WTC11 (cell line): Measurements from ENCODE around the gene CTPS2. TPM values are rescaled to one million over a fixed set of nuclear protein-coding genes. Genes with fewer than 3 reads are reported as not detected.
"Not testable (repeated sequence)": the region's sequence is repeated elsewhere in the genome, so short reads cannot be mapped to it uniquely, and the experiment has no call there.

Source experiments
- ATAC-seq: fragments of 200-7000 bp; cut with Tn5 transposase; 2 replicates; pipeline ENCODE4 v1.10.0; 2021; ENCODE audit warnings: mild to moderate bottlenecking, moderate library complexity
- CTCF ChIA-PET: fragments of 300-600 bp; sonication (Branson Sonifier 250); formaldehyde crosslinking; loops from one replicate; lab custom pipeline; 2021; ENCODE audit warnings: antibody characterized with exemption; lab: Charles Lee
- POLR2A ChIA-PET: fragments of 350-600 bp; sonication (Branson Sonifier 250); formaldehyde crosslinking; loops from one replicate; lab custom pipeline; 2021; ENCODE audit warnings: antibody characterized with exemption; lab: Charles Lee
- DNase-seq: peaks from one replicate; pipeline ENCODE4 v3.0.0; 2021; ENCODE audit warnings: low spot score
- H3K27ac Mint-ChIP-seq: 2 replicates; pipeline ENCODE4 v1.8.0; 2021; ENCODE audit warnings: mixed read lengths
- H3K27me3 Mint-ChIP-seq: 2 replicates; pipeline ENCODE4 v1.8.0; 2021; ENCODE audit warnings: low read depth, mild to moderate bottlenecking, moderate library complexity, mixed read lengths
- H3K36me3 Mint-ChIP-seq: 2 replicates; pipeline ENCODE4 v1.8.0; 2021; ENCODE audit warnings: mixed read lengths
- H3K4me1 Mint-ChIP-seq: 2 replicates; pipeline ENCODE4 v1.8.0; 2022; ENCODE audit warnings: mixed read lengths
- H3K4me3 Mint-ChIP-seq: 2 replicates; pipeline ENCODE4 v1.8.0; 2021; ENCODE audit warnings: mild to moderate bottlenecking, moderate library complexity, mixed read lengths
- H3K9me3 Mint-ChIP-seq: 2 replicates; pipeline ENCODE4 v1.8.0; 2021; ENCODE audit warnings: mixed read lengths
- EMX1 ChIP-seq: fragments of 250-450 bp; sonication (Bioruptor Pico); IDR thresholded peaks from 2 replicates; pipeline ENCODE4 v1.8.0; 2021; ENCODE audit warnings: mild to moderate bottlenecking
- ETV6 ChIP-seq: sonication (generic); formaldehyde crosslinking; IDR thresholded peaks from 2 replicates; pipeline ENCODE4 v1.8.1; 2022; ENCODE audit warnings: mild to moderate bottlenecking, missing genetic modification reagents
- FOXK1 ChIP-seq: sonication (generic); formaldehyde crosslinking; IDR thresholded peaks from 2 replicates; pipeline ENCODE4 v1.8.0; 2022; ENCODE audit warnings: mild to moderate bottlenecking, moderate library complexity, missing genetic modification reagents
- MXD4 ChIP-seq: fragments of 250-450 bp; sonication (Bioruptor Pico); IDR thresholded peaks from 2 replicates; pipeline ENCODE4 v1.8.0; 2021; ENCODE audit warnings: mild to moderate bottlenecking, moderate library complexity, borderline replicate concordance
- NR2C2 ChIP-seq: sonication (generic); formaldehyde crosslinking; IDR thresholded peaks from 2 replicates; pipeline ENCODE4 v1.8.0; 2022; ENCODE audit warnings: mild to moderate bottlenecking, missing genetic modification reagents
- NR3C1 ChIP-seq: sonication (generic); formaldehyde crosslinking; conservative IDR thresholded peaks from 2 replicates; pipeline ENCODE4 v1.8.1; 2023; ENCODE audit warnings: low read depth, mild to moderate bottlenecking, missing genetic modification reagents
- OVOL2 ChIP-seq: fragments of 250-450 bp; sonication (Bioruptor Pico); IDR thresholded peaks from 2 replicates; pipeline ENCODE4 v1.9.0; 2021; ENCODE audit warnings: mild to moderate bottlenecking, borderline replicate concordance
- PRRX2 ChIP-seq: fragments of 250-450 bp; sonication (Bioruptor Pico); IDR thresholded peaks from 2 replicates; pipeline ENCODE4 v1.8.0; 2021; ENCODE audit warnings: mild to moderate bottlenecking
- TCF7 ChIP-seq: sonication (generic); formaldehyde crosslinking; IDR thresholded peaks from 2 replicates; pipeline ENCODE4 v1.8.0; 2022; ENCODE audit warnings: mild to moderate bottlenecking, low read depth, missing genetic modification reagents, moderate library complexity
- TEAD4 ChIP-seq: sonication (generic); formaldehyde crosslinking; IDR thresholded peaks from 2 replicates; pipeline ENCODE4 v1.8.0; 2022; ENCODE audit warnings: mild to moderate bottlenecking, missing genetic modification reagents
- ZNF396 ChIP-seq: fragments of 250-450 bp; sonication (Bioruptor Pico); IDR thresholded peaks from 2 replicates; pipeline ENCODE4 v1.8.0; 2021; ENCODE audit warnings: mild to moderate bottlenecking, moderate library complexity, borderline replicate concordance
- ZNF423 ChIP-seq: fragments of 250-450 bp; sonication (Bioruptor Pico); IDR thresholded peaks from 2 replicates; pipeline ENCODE4 v2.1.2; 2022; ENCODE audit warnings: mild to moderate bottlenecking, moderate library complexity
- total RNA-seq: library from RNA; stranded (reverse); gene quantifications from 3 replicates; pipeline ENCODE4 v1.2.3, GENCODE V29; 2021
- TF ChIP-seq, protein P1 (sequence below): fragments of 250-450 bp; sonication (Bioruptor Pico); IDR thresholded peaks from 2 replicates; pipeline ENCODE4 v1.9.0; 2021; ENCODE audit warnings: mild to moderate bottlenecking, borderline replicate concordance
- TF ChIP-seq, protein P2 (sequence below): fragments of 250-450 bp; sonication (Bioruptor Pico); IDR thresholded peaks from 2 replicates; pipeline ENCODE4 v1.9.0; 2021; ENCODE audit warnings: mild to moderate bottlenecking
- TF ChIP-seq, protein P3 (sequence below): sonication (generic); formaldehyde crosslinking; IDR thresholded peaks from 2 replicates; pipeline ENCODE4 v1.8.0; 2022; ENCODE audit warnings: mild to moderate bottlenecking, missing genetic modification reagents
- TF ChIP-seq, protein P4 (sequence below): sonication (generic); formaldehyde crosslinking; IDR thresholded peaks from 2 replicates; pipeline ENCODE4 v1.8.1; 2023; ENCODE audit warnings: mild to moderate bottlenecking, missing genetic modification reagents, moderate library complexity
- TF ChIP-seq, protein P5 (sequence below): fragments of 250-450 bp; sonication (Bioruptor Pico); IDR thresholded peaks from 2 replicates; pipeline ENCODE4 v2.1.2; 2022; ENCODE audit warnings: mild to moderate bottlenecking, moderate library complexity
- TF ChIP-seq, protein P6 (sequence below): sonication (generic); formaldehyde crosslinking; IDR thresholded peaks from 2 replicates; pipeline ENCODE4 v1.8.0; 2023; ENCODE audit warnings: missing genetic modification reagents

CTPS2 gene
- total RNA-seq, 1 experiment from 2014 or later = 23.2 TPM

DNA sequence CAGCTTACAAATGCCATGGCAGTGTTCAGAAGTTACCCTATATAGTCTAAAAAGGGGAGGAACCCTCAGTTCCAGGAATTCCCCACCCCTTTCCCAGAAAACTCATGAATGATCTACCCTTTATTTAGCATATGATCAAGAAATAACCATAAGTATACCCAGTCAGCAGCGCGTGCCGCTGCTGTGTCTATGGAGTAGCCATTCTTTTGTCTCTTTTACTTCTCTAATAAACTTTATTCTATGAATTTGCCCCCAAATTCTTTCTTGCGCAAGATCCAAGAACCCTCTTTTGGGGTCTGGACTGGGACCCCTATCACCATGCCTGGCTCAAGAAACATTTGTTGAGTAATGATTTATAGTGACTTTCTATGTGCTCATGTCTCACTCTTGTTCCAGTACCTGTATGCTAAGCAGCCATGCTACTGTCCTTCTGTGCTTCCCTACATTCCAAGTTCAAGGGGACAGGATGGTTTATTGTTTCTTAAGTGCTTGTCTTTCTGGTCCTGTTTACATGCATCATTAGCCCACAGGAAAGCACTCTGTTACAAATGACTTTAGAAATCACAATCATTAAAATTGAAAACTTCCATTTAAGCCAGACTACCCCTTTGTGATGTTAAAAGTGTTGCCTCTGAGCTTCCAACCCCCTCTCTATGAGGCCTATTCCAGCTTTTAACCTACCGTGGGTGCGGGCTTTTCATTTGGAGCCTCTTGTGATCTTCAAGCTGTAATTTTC is 125.9 kb downstream of the CTPS2 start:
- ChIA-PET POLR2A (interaction anchor here (1.1 kb wide), 1 partner anchor 133 kb away, joined by 7 read pairs; no protein-coding TSS in a partner anchor), CTCF (interaction anchor here (0.6 kb wide), 1 partner anchor 76 kb away, joined by 4 read pairs; no protein-coding TSS in a partner anchor)
- DNase-seq (no peak), ATAC-seq (peak; percentile 74)
- H3K9me3 Mint-ChIP-seq = peaks cover 15% of the 10 kb centered on the region
- H3K4me3 Mint-ChIP-seq = no peak overlapping the region; the same call in 1 of the 2 replicates
- no peaks in the 10 kb centered on the region; the same call in 1 of the 2 replicates for H3K27me3 Mint-ChIP-seq
- TF ChIP-seq OVOL2 (CRISPR knock-in tag) (no peak), TCF7 (CRISPR knock-in tag) (no peak), EMX1 (no peak), TEAD4 (CRISPR knock-in tag) (no peak), FOXK1 (CRISPR knock-in tag) (peak; percentile 55; the same call in 1 of the 2 replicates), PRRX2 (CRISPR knock-in tag) (no peak), ETV6 (0 out of 2 replicates have a peak, but pooled peaks have one; percentile 25), NR2C2 (CRISPR knock-in tag) (no peak)
- TF ChIP-seq, protein P1, sequence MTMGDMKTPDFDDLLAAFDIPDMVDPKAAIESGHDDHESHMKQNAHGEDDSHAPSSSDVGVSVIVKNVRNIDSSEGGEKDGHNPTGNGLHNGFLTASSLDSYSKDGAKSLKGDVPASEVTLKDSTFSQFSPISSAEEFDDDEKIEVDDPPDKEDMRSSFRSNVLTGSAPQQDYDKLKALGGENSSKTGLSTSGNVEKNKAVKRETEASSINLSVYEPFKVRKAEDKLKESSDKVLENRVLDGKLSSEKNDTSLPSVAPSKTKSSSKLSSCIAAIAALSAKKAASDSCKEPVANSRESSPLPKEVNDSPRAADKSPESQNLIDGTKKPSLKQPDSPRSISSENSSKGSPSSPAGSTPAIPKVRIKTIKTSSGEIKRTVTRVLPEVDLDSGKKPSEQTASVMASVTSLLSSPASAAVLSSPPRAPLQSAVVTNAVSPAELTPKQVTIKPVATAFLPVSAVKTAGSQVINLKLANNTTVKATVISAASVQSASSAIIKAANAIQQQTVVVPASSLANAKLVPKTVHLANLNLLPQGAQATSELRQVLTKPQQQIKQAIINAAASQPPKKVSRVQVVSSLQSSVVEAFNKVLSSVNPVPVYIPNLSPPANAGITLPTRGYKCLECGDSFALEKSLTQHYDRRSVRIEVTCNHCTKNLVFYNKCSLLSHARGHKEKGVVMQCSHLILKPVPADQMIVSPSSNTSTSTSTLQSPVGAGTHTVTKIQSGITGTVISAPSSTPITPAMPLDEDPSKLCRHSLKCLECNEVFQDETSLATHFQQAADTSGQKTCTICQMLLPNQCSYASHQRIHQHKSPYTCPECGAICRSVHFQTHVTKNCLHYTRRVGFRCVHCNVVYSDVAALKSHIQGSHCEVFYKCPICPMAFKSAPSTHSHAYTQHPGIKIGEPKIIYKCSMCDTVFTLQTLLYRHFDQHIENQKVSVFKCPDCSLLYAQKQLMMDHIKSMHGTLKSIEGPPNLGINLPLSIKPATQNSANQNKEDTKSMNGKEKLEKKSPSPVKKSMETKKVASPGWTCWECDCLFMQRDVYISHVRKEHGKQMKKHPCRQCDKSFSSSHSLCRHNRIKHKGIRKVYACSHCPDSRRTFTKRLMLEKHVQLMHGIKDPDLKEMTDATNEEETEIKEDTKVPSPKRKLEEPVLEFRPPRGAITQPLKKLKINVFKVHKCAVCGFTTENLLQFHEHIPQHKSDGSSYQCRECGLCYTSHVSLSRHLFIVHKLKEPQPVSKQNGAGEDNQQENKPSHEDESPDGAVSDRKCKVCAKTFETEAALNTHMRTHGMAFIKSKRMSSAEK (CRISPR knock-in tag) = no peak
- TF ChIP-seq, protein P2, sequence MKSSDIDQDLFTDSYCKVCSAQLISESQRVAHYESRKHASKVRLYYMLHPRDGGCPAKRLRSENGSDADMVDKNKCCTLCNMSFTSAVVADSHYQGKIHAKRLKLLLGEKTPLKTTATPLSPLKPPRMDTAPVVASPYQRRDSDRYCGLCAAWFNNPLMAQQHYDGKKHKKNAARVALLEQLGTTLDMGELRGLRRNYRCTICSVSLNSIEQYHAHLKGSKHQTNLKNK (CRISPR knock-in tag) = 0 out of 2 replicates have a peak, but pooled peaks have one; percentile 25
- TF ChIP-seq, protein P3, sequence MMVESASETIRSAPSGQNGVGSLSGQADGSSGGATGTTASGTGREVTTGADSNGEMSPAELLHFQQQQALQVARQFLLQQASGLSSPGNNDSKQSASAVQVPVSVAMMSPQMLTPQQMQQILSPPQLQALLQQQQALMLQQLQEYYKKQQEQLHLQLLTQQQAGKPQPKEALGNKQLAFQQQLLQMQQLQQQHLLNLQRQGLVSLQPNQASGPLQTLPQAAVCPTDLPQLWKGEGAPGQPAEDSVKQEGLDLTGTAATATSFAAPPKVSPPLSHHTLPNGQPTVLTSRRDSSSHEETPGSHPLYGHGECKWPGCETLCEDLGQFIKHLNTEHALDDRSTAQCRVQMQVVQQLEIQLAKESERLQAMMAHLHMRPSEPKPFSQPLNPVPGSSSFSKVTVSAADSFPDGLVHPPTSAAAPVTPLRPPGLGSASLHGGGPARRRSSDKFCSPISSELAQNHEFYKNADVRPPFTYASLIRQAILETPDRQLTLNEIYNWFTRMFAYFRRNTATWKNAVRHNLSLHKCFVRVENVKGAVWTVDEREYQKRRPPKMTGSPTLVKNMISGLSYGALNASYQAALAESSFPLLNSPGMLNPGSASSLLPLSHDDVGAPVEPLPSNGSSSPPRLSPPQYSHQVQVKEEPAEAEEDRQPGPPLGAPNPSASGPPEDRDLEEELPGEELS (CRISPR knock-in tag) = peak; percentile 21; the same call in 1 of the 2 replicates
- peak overlapping the region; percentile 86 for H3K27ac Mint-ChIP-seq
- H3K36me3 Mint-ChIP-seq = peaks cover 58% of the 10 kb centered on the region
- peaks cover 42% of the 10 kb centered on the region for H3K4me1 Mint-ChIP-seq

DNA sequence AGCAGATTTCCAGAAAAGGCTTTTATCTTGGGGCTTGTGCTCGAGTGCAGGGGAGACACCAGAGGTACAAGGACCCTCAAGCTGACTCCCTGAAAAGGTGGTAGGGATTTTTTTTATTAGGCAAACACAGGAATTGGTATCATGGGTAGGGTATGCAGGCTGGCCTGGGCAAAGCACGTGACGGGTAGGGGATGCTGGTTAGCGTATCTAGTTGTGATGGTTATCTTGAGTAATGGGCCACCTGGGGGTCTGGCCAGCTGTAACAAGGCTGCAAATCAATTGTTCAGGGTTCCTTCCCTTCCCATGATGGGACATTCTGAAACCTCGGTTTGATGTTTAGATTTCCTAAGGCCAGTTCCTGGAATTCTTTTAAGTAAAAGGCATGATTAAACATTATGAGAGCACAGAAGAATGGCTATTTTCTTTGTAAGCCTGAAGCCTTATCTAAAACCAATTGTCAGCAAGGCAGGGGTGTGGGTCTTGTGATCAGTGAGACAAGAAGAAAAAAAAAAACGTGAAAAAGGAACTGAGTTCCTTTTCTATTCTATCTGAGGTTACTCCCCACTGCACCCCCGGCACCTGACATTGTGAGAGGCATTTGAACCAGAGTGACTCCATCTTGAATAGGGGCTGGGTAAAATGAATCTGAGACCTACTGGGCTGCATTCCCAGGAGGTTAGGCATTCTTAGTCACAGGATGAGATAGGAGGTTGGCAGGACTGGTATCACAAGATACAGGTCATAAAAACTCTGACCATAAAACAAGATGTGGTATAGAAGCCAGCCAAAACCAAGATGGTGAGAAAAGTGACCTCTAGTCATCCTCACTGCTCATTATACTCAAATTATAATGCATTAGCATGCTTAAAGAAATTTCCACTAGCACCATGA is 126.7 kb downstream of the CTPS2 start:
- peaks cover 59% of the 10 kb centered on the region for H3K36me3 Mint-ChIP-seq

DNA sequence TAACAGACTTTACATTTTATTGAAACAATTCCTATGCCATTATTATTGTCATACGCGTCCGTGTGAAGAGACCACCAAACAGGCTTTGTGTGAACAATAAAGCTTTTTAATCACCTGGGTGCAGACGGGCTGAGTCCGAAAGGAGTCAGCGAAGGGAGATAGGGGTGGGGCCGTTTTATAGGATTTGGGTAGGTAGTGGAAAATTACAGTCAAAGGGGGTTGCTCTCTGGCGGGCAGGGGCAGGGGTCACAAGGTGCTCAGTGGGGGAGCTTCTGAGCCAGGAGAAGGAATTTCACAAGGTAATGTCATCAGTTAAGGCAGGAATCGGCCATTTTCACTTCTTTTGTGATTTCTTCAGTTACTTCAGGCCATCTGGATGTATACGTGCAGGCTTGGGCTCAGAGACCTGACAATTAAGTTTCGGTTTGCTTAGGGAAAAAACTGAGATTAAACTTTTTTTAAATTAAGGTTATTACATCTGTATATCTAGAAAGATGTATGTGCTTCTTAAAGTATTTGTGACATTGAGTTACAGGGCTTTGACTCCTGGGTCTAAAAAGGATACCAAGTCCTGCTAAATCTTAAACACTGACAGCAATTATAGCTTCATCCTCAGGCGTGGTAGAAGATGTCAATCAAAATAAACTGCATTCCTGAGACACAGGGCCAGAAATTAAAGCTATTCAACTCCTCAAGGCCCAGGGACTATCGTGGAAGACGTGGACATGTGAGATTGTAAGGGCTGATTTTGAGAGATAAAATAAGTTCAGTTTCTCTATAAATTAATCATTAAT is 132.3 kb downstream of the CTPS2 start:
- H3K4me3 Mint-ChIP-seq = peak overlapping the region; percentile 53
- peaks cover 45% of the 10 kb centered on the region for H3K36me3 Mint-ChIP-seq
- H3K27me3 Mint-ChIP-seq, POLR2A ChIA-PET, CTCF ChIA-PET, ATAC-seq: not testable (repeated sequence)
- peaks cover 27% of the 10 kb centered on the region for H3K4me1 Mint-ChIP-seq
- H3K9me3 Mint-ChIP-seq = peaks cover 22% of the 10 kb centered on the region
- peak; percentile 26 for DNase-seq
- H3K27ac Mint-ChIP-seq = peak overlapping the region; percentile 99

More for the DNA sequence above, 126.7 kb downstream of the CTPS2 start:
- peak overlapping the region; percentile 86 for H3K27ac Mint-ChIP-seq
- peaks cover 37% of the 10 kb centered on the region for H3K4me1 Mint-ChIP-seq
- ChIA-PET POLR2A (no interaction called here), CTCF (no interaction called here)
- no peaks in the 10 kb centered on the region; the same call in 1 of the 2 replicates for H3K27me3 Mint-ChIP-seq
- DNase-seq = no peak
- TF ChIP-seq, protein P4, sequence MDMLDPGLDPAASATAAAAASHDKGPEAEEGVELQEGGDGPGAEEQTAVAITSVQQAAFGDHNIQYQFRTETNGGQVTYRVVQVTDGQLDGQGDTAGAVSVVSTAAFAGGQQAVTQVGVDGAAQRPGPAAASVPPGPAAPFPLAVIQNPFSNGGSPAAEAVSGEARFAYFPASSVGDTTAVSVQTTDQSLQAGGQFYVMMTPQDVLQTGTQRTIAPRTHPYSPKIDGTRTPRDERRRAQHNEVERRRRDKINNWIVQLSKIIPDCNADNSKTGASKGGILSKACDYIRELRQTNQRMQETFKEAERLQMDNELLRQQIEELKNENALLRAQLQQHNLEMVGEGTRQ = peak; percentile 51; the same call in 1 of the 2 replicates
- TF ChIP-seq ZNF423 = peak; percentile 44; the same call in 1 of the 2 replicates
- TF ChIP-seq ZNF396 (CRISPR knock-in tag) = 0 out of 2 replicates have a peak, but pooled peaks have one; percentile 40
- TF ChIP-seq, protein P5, sequence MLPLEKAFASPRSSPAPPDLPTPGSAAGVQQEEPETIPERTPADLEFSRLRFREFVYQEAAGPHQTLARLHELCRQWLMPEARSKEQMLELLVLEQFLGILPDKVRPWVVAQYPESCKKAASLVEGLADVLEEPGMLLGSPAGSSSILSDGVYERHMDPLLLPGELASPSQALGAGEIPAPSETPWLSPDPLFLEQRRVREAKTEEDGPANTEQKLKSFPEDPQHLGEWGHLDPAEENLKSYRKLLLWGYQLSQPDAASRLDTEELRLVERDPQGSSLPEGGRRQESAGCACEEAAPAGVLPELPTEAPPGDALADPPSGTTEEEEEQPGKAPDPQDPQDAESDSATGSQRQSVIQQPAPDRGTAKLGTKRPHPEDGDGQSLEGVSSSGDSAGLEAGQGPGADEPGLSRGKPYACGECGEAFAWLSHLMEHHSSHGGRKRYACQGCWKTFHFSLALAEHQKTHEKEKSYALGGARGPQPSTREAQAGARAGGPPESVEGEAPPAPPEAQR (CRISPR knock-in tag) = peak; percentile 94
- no peak for TF ChIP-seq NR3C1 (CRISPR knock-in tag)
- TF ChIP-seq, protein P6, sequence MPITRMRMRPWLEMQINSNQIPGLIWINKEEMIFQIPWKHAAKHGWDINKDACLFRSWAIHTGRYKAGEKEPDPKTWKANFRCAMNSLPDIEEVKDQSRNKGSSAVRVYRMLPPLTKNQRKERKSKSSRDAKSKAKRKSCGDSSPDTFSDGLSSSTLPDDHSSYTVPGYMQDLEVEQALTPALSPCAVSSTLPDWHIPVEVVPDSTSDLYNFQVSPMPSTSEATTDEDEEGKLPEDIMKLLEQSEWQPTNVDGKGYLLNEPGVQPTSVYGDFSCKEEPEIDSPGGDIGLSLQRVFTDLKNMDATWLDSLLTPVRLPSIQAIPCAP = no peak
- TF ChIP-seq MXD4 = peak; percentile 89; the same call in 1 of the 2 replicates
- ATAC-seq = no peak
- H3K4me3 Mint-ChIP-seq = no peak overlapping the region
- peaks cover 19% of the 10 kb centered on the region for H3K9me3 Mint-ChIP-seq
